ENCODE measurements around the gene CSDE1.

CSDE1 gene

GRCh38 chr1:114746450-114747121 lies 11.2 kb downstream of the CSDE1 start:
- DNase-seq, result no peak

GRCh38 chr1:114745291-114745690 lies 12.5 kb downstream of the CSDE1 start:
- no peak for DNase-seq

GRCh38 chr1:114741963-114742746 lies 15.6 kb downstream of the CSDE1 start:
- no peak for DNase-seq

DNA sequence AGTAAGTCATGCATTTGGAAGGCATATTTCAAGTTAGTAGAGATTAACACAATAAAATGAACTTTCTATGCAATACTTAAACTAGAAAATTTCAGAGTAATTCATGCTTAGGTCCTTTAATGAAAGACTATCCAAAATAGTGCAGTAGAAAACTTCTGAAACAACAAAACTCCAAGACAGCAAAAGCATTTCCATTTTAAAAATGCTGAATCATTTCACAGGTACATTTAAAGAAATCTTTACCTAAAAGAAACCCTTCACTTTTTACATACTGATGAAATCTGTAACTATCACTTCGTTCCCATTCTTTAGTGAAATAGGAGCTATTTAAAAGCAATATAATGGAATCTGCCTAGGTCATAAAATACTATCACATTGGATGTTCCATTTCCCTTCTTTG lies 17.5 kb downstream of the CSDE1 start:
- no peak for DNase-seq

GRCh38 chr1:114737314-114737849 lies 20.4 kb downstream of the CSDE1 start:
- no peak for DNase-seq

GRCh38 chr1:114735479-114735878 lies 22.3 kb downstream of the CSDE1 start:
- no peak for DNase-seq

DNA sequence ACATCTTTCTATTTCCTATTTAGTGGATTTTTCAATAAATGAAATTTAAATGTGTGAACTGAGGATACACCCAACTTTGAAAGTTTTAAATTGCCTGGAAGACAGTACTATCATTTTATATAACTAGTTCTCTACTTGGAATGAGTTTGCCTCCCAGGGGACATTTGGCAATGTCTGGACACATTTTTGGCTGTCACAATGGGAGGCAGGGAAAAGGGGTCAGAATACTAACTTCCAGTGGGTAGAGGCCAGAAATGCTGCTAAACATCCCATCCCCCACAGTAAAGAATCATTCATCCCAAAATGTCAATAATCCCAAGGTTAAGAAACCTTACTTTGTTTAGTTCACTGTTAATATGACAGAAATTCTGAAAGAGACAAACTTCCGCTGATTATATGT lies 28.0 kb downstream of the CSDE1 start:
- DNase-seq, result no peak

- DNase-seq, result no peak
These were observed 29.2 kb downstream of the CSDE1 start for GRCh38 chr1:114728553-114728952.

DNA sequence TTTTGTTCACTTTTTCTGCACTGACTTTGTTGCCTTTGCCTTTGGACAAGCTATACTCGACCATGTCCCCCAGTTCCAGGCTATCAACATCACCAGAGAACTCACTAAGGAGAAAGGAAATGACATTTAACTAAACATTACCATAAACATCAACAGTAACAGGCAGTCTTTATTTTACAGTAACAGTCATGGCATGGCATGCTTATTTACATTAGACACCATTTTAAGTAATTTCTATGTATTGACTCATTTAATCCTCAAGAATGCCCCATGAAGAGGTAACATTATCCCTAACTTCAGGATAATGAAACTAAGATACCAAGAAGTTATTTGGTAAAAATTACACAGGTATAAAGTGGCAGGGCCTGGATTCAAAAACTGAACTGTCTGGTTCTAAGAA lies 32.6 kb downstream of the CSDE1 start:
- DNase-seq, result no peak

- no peak for DNase-seq
These were observed 33.9 kb downstream of the CSDE1 start for GRCh38 chr1:114723915-114724314.

DNA sequence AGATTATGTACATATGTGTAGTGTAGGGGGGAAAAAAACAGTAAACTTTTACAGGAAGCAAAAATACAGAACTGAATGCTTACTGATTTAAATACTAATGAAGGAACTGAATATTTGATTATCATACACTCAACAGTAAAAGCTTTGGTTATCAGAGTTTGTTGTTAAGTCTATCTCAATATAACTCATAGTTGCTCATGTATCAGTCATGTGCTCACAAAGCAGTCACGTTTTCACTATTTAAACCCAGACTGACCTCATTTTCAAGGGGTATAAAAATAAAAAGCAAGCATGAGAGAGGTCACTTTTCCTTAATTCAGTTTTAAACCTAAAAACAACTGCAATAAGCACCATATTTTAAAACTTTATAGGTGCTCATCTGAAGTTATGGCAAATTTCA lies 34.3 kb downstream of the CSDE1 start:
- no peak for DNase-seq

GRCh38 chr1:114720492-114720891 lies 37.3 kb downstream of the CSDE1 start:
- no peak for DNase-seq

GRCh38 chr1:114719424-114719787 lies 38.4 kb downstream of the CSDE1 start:
- no peak for DNase-seq

GRCh38 chr1:114718661-114719423 lies 38.9 kb downstream of the CSDE1 start:
- no peak for DNase-seq

GRCh38 chr1:114716304-114717170 lies 41.2 kb downstream of the CSDE1 start, which contains the start of gene NRAS:
Gene NRAS, minus strand, starts transcription at chr1:114716771. Its CDS starts 611 bp downstream, at chr1:114716160.
- DNase-seq, result peak; percentile 60

DNA sequence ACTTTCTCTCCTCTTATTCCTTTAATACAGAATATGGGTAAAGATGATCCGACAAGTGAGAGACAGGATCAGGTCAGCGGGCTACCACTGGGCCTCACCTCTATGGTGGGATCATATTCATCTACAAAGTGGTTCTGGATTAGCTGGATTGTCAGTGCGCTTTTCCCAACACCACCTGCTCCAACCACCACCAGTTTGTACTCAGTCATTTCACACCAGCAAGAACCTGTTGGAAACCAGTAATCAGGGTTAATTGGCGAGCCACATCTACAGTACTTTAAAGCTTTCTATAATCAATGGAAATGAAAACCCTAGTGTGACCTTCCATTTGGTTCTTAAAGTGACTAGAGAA lies 41.9 kb downstream of the CSDE1 start:
- no peak for DNase-seq

DNA sequence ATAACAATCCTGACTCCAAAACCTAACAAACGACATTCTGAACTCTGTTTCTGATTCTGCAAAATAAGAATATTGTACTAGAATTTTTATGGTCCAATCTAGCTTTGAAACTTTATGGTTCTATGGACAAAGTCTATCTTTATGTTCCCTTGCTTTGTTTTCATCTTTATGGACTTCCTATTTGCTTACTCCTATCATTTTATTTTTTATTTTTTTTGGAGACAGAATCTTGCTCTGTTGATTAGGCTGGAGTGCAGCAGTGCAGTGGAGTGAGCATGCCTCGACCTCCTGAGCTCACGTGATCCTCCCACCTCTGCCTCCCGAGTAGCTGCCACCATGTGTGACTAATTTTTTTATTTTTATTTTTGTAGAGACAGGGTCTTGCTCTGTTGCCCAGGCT lies 44.8 kb downstream of the CSDE1 start:
- DNase-seq, result no peak

DNA sequence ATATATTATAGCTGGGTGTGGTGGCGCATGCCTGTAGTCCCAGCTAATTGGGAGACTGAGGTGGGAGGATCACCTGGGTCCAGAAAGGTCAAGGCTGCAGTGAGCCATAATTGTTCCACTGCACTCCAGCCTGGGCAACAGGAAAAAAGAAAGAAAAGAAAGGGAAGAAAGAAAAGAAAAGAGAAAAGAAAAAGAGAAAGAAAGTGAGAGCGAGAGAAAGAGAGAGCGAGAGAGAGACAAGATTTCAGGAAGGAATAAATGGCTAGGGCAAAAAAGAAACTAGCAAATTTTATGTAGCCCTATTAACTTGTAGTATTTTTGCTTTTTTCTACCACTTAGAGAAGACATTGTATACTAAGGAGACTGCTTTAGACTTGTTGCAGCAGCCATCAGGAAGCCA lies 47.4 kb downstream of the CSDE1 start:
- DNase-seq, result no peak

DNA sequence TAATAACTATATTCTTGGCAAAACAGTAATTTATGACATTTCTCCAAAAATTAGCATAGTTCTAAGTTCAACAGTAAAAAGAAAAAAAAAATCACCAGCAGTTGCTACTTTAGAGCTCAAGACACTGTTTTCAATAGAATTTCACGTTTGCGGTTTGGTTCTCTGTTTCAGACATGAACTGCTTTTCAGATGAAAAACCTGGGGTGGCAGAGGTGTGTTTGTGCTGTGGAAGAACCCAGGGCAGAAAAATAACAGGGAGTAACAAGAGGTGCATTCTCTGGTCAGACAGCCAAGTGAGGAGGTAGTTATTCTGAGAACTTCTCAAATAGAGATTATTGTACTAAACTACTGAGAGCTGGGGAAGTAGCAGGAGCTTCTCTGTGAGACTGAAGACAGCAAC lies 50.2 kb downstream of the CSDE1 start:
- DNase-seq, result no peak

DNA sequence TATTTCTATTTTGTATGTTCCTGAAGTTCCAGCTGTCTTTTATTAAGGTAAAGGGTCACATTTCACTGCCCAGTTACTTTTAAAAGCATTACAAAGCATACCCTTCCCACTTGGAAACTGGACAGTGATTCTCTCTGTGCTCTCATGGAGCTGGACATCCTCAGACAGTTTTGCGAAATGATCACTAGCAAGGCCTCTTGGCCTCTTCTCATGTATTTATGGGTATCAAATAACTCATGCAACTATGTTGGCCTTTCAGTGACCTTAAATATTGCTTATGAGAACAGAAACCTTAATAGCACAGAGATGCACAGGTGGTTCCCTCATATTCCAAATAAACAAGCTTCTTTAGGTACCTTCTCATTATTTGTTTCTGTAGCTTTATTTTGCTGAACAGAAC lies 54.5 kb downstream of the CSDE1 start:
- DNase-seq, result no peak

DNA sequence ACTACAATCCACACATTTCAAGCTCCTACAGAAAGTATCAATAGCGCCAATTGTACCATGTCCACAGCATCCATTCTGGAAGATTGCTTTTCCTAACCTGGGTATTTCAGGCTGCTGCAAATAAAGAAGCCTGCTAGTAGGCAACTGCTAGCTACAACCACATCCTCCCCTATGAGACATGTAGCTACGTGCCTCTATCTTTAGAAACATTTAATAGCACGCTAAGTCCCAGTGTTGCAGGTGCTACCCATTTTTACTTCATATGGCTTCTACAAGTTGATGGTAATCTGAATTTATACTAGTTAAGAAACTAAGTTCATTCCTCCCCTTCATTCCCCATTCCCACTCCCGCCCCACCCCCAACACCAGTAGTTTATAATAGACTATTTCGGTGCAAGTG lies 55.0 kb downstream of the CSDE1 start:
- DNase-seq, result no peak

DNA sequence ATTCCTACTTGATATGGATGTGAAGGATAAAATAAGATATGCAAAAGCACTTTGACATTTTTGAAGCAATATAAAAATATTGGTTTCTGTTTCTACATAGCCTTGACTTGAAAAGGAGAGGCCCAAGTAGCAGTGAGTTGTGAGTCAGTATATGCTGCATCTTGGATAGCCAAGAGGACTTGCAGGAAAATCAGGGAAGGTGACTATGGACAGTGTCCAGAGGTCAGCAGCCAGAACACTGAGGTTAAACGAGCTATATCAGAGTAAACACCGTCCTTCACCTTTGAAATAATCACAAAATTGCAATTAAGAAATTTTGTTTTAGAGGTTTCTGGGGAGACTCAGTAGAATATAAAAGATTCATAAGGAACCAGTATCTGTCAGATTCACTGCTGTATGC lies 55.9 kb downstream of the CSDE1 start:
- no peak for DNase-seq
